Endothelial cell of umbilical vein (primary cell): Measurements from ENCODE around the gene NEB. TPM values are rescaled to one million over a fixed set of nuclear protein-coding genes. Genes with fewer than 3 reads are reported as not detected.
"Not testable (repeated sequence)": the region's sequence is repeated elsewhere in the genome, so short reads cannot be mapped to it uniquely, and the experiment has no call there.

Experiments used
- BruUV-seq: library from RNA; stranded (reverse); fragments of 400-500 nt; replicated peaks from 2 replicates; lab custom pipeline; 2021; lab: Mats Ljungman, UMichigan
- CTCF ChIA-PET: fragments of 300-600, 350-600 bp; sonication (Branson Sonifier 250); formaldehyde crosslinking; loops from one replicate; lab custom pipeline; 2021; ENCODE audit warnings: antibody characterized with exemption, inconsistent platforms; lab: Charles Lee
- POLR2A ChIA-PET: fragments of 300-600, 350-600 bp; sonication (Branson Sonifier 250); formaldehyde crosslinking; loops from one replicate; lab custom pipeline; 2021; ENCODE audit warnings: antibody characterized with exemption, inconsistent platforms; lab: Charles Lee
- DNase-seq: peaks from one replicate; pipeline ENCODE4 v3.0.0-alpha.2; 2011; ENCODE audit warnings: low read depth, low spot score
- FAIRE-seq: peaks from 2 replicates; lab custom pipeline; 2011; peaks lifted over from hg19 to GRCh38; lab: Jason Lieb, UNC
- H2AFZ ChIP-seq: 2 replicates; pipeline ENCODE4 v1.6.0; 2012; ENCODE audit warnings: low read depth, low read length, control low read depth, inconsistent platforms
- H3K27ac ChIP-seq: 2 replicates; pipeline ENCODE4 v1.5.1; 2011; ENCODE audit warnings: low read depth, mild to moderate bottlenecking, control low read depth, low read length, moderate library complexity; ENCODE audit not compliant: insufficient read depth
- H3K27me3 ChIP-seq, 2 experiments: 2 replicates each; pipeline versions ENCODE4 v1.6.0 to v1.6.1; 2011; ENCODE audit warnings: low read length in 2 of 2, mixed read lengths in 1 of 2; ENCODE audit not compliant: control insufficient read depth in 2 of 2, insufficient read depth in 2 of 2
- H3K36me3 ChIP-seq, 2 experiments: 2 replicates in 1 of 2; 3 replicates in 1 of 2; pipeline ENCODE4 v1.5.1; 2011; ENCODE audit warnings: low read length in 2 of 2, mild to moderate bottlenecking in 1 of 2, moderate library complexity in 1 of 2; ENCODE audit not compliant: control insufficient read depth in 2 of 2, insufficient read depth in 2 of 2; ENCODE audit errors: extremely low read depth in 1 of 2
- H3K4me1 ChIP-seq: 3 replicates; pipeline ENCODE4 v1.5.1; 2011; ENCODE audit warnings: mild to moderate bottlenecking, low read length; ENCODE audit not compliant: control insufficient read depth, insufficient read depth; ENCODE audit errors: extremely low read depth
- H3K4me2 ChIP-seq: 2 replicates; pipeline ENCODE4 v1.6.1; 2011; ENCODE audit warnings: low read length, control low read depth, mixed read lengths; ENCODE audit not compliant: insufficient read depth
- H3K4me3 ChIP-seq, 3 experiments: fragments of 200-600 bp in 1 of 3; sonication (generic), shearing (Covaris generic) in 1 of 3; replicated peaks in 1 of 3; 2 replicates each; pipeline ENCODE4 v1.5.1; 2011 to 2016; ENCODE audit warnings: control low read depth in 3 of 3, low read length in 3 of 3, mild to moderate bottlenecking in 2 of 3, inconsistent platforms in 1 of 3, low read depth in 1 of 3, moderate library complexity in 1 of 3; ENCODE audit not compliant: insufficient read depth in 1 of 3
- H3K79me2 ChIP-seq: 2 replicates; pipeline ENCODE4 v1.6.0; 2012; ENCODE audit warnings: low read length, inconsistent platforms; ENCODE audit not compliant: control insufficient read depth, insufficient read depth
- H3K9ac ChIP-seq: replicated peaks from 2 replicates; pipeline ENCODE3; 2011; ENCODE audit warnings: low read length, control low read depth; ENCODE audit not compliant: insufficient read depth; ENCODE audit errors: extremely low read depth
- H3K9me1 ChIP-seq: replicated peaks from 3 replicates; pipeline ENCODE4 v1.6.0; 2011; ENCODE audit warnings: mild to moderate bottlenecking, low read length; ENCODE audit not compliant: control insufficient read depth, insufficient read depth; ENCODE audit errors: extremely low read depth
- H3K9me3 ChIP-seq: replicated peaks from 2 replicates; pipeline ENCODE4 v1.5.1; 2012; ENCODE audit warnings: low read length, inconsistent platforms; ENCODE audit not compliant: control insufficient read depth, insufficient read depth
- H4K20me1 ChIP-seq: replicated peaks from 2 replicates; pipeline ENCODE3; 2011; ENCODE audit warnings: mild to moderate bottlenecking, low read length; ENCODE audit not compliant: control insufficient read depth, insufficient read depth; ENCODE audit errors: extremely low read depth
- CTCF ChIP-seq, 2 donors: IDR thresholded peaks; 1 replicate in 1 of 2; 2 replicates in 1 of 2; pipeline ENCODE4 v1.5.1; 2011; ENCODE audit warnings: low read length in 2 of 2, mild to moderate bottlenecking in 2 of 2, moderate library complexity in 2 of 2, control low read depth in 1 of 2, inconsistent platforms in 1 of 2, low read depth in 1 of 2; ENCODE audit not compliant: insufficient read depth in 1 of 2; ENCODE audit errors: extremely low read depth in 1 of 2
- EZH2 ChIP-seq: IDR thresholded peaks from 2 replicates; pipeline ENCODE4 v1.6.1; 2012; ENCODE audit warnings: borderline replicate concordance, low read depth, mild to moderate bottlenecking, moderate library complexity, low read length, inconsistent platforms; ENCODE audit not compliant: severe bottlenecking
- FOS ChIP-seq: IDR thresholded peaks from 2 replicates; pipeline ENCODE4 v1.6.1; 2011; ENCODE audit warnings: mild to moderate bottlenecking, low read length, moderate library complexity, borderline replicate concordance; ENCODE audit not compliant: insufficient read depth
- GATA2 ChIP-seq: IDR thresholded peaks from 2 replicates; pipeline ENCODE4 v1.7.0; 2011; ENCODE audit warnings: low read depth, mild to moderate bottlenecking, moderate library complexity, mixed read lengths, low read length; ENCODE audit not compliant: insufficient read length, insufficient read depth
- JUN ChIP-seq: IDR thresholded peaks from 2 replicates; pipeline ENCODE4 v1.6.1; 2011; ENCODE audit warnings: borderline replicate concordance, low read depth; ENCODE audit not compliant: insufficient read length, insufficient read depth
- MAX ChIP-seq: IDR thresholded peaks from 2 replicates; pipeline ENCODE4 v1.6.1; 2011; ENCODE audit not compliant: insufficient read depth, insufficient read length
- MYC ChIP-seq: IDR thresholded peaks from one replicate; pipeline ENCODE4 v1.6.1; 2011; ENCODE audit warnings: mild to moderate bottlenecking, low read depth, low read length
- POLR2A ChIP-seq: IDR thresholded peaks from 2 replicates; pipeline ENCODE4 v1.6.1; 2012; ENCODE audit warnings: low read depth, mild to moderate bottlenecking, control low read depth, low read length
- POLR2AphosphoS5 ChIP-seq: IDR thresholded peaks from 2 replicates; pipeline ENCODE4 v1.6.1; 2012; ENCODE audit warnings: low read depth, mild to moderate bottlenecking, control low read depth, low read length, moderate library complexity; ENCODE audit not compliant: insufficient read depth
- dilution Hi-C: fragments of 300-500 bp; cut with MboI; formaldehyde crosslinking; loops from one replicate; pipeline ENCODE4 v1.15.0; 2019; ENCODE audit warnings: low sequenced_read_pairs; ENCODE audit not compliant: extremely low pct_ligation_motif_present
- intact Hi-C: fragments of 100-400 bp; cut with micrococcal nuclease; formaldehyde crosslinking; loops from one replicate; pipeline ENCODE4 v1.10.0; 2022
- polyA plus RNA-seq, 4 experiments: library from polyadenylated mRNA; depleted of rRNA in 3 of 4; stranded (reverse) in 3 of 4; unstranded in 1 of 4; fragments of >200 nt; gene quantifications; 2 replicates each; pipeline versions ENCODE4 v1.2.1 to v1.2.3, GENCODE V29; 2011 to 2012; ENCODE audit warnings: missing spikeins in 1 of 4
- total RNA-seq: library from RNA; stranded (reverse); gene quantifications from 2 replicates; pipeline ENCODE4 v1.2.3, GENCODE V29; 2021

The NEB gene
- total and polyA plus RNA-seq, 2 donors (not counting 3 experiments of a cell fraction or from before 2014, with no cell fraction given) = 0.84 to 1.8 TPM

GRCh38 chr2:151609705-151610104 is 124.6 kb downstream of the NEB start:
- Histone ChIP-seq H3K4me1 (peaks cover 7% of the 10 kb centered on the region), H2AFZ (no peak overlapping the region), H3K4me3 (no peak overlapping the region), H3K9ac (no peak overlapping the region), H3K4me2 (no peak overlapping the region), H3K9me1 (no peaks in the 10 kb centered on the region), H3K27me3 (no peaks in the 10 kb centered on the region), H3K79me2 (no peaks in the 10 kb centered on the region), H3K36me3 (no peaks in the 10 kb centered on the region), H4K20me1 (no peaks in the 10 kb centered on the region), H3K27ac (no peak overlapping the region), H3K9me3 (no peaks in the 10 kb centered on the region)
- TF ChIP-seq GATA2 = no peak
- no peak for TF ChIP-seq CTCF (IDR thresholded peaks at IDR 0.05; ENCODE audit: extremely low read depth in 1 of 2, insufficient read depth in 1 of 2, low read depth in 1 of 2, low read length in 2 of 2)
- TF ChIP-seq POLR2A = no peak
- TF ChIP-seq MYC = no peak
- no peak for TF ChIP-seq JUN
- TF ChIP-seq POLR2AphosphoS5 = no peak
- no peak for TF ChIP-seq MAX
- no peak for TF ChIP-seq EZH2
- TF ChIP-seq FOS = no peak
- FAIRE-seq = no peak
- intact Hi-C loops (no loop called here), dilution Hi-C loops (no loop called here)
- DNase-seq = no peak
- CTCF ChIA-PET = no interaction called here
- BruUV-seq = no TSS peak
- POLR2A ChIA-PET = no interaction called here

- H3K4me1 ChIP-seq, CTCF ChIA-PET, FAIRE-seq, H3K4me2 ChIP-seq, H3K4me3 ChIP-seq, H3K27ac ChIP-seq, H3K79me2 ChIP-seq, DNase-seq, POLR2A ChIA-PET, H3K9me1 ChIP-seq, intact Hi-C loops, H3K9ac ChIP-seq, H3K27me3 ChIP-seq, dilution Hi-C loops, H4K20me1 ChIP-seq, H2AFZ ChIP-seq, H3K36me3 ChIP-seq, BruUV-seq, H3K9me3 ChIP-seq: not testable (repeated sequence)
These were observed 126.5 kb downstream of the NEB start for GRCh38 chr2:151607459-151608424.
